Measurements from ENCODE around the gene ANKRD28.

ANKRD28 gene

GRCh38 chr3:15768421-15769255 lies 29.1 kb downstream of the ANKRD28 start:
- H3K9me3 ChIP-seq (ENCODE audit: control insufficient read depth in 1 of 2, low read length in 2 of 2), result no peaks in the 10 kb centered on the region
- H3K4me3 ChIP-seq (ENCODE audit: low read depth in 1 of 2, low read length in 2 of 2), result no peak overlapping the region
- H3K36me3 ChIP-seq (ENCODE audit: control insufficient read depth in 1 of 2, insufficient read depth in 2 of 2, low read length in 2 of 2), result no peaks in the 10 kb centered on the region
- H3K4me1 ChIP-seq (ENCODE audit: control insufficient read depth in 1 of 2, insufficient read depth in 2 of 2, low read length in 2 of 2), result no peaks in the 10 kb centered on the region
- H3K27me3 ChIP-seq (ENCODE audit: low read depth, low read length), result no peaks in the 10 kb centered on the region
- H3K27ac ChIP-seq (ENCODE audit: low read length), result peak overlapping the region; percentile 49

DNA sequence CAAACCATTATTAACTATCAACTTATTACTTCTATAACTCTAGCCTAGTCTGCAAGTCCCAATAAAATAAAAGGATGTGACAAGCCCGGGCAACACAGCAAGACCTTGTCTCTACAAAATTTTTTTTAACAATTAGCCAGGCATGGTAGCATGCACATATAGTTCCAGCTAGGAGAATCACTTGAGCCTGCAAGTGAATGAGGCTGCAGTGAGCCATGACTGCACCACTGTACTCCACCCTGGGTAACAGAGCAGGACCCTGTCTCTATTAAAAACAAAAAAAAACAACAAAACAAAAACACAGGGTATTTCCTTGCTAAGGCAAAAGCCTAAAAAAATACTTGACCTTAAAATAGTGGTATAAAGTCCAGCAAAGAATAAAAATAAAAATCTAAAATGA lies 31.4 kb downstream of the ANKRD28 start:
- no peaks in the 10 kb centered on the region for H3K36me3 ChIP-seq (ENCODE audit: control insufficient read depth in 1 of 2, insufficient read depth in 2 of 2, low read length in 2 of 2)
- H3K9me3 ChIP-seq (ENCODE audit: control insufficient read depth in 1 of 2, low read length in 2 of 2), result no peaks in the 10 kb centered on the region
- H3K27me3 ChIP-seq (ENCODE audit: low read depth, low read length), result no peaks in the 10 kb centered on the region
- no peaks in the 10 kb centered on the region for H3K4me1 ChIP-seq (ENCODE audit: control insufficient read depth in 1 of 2, insufficient read depth in 2 of 2, low read length in 2 of 2)
- no peak overlapping the region for H3K27ac ChIP-seq (ENCODE audit: low read length)
- no peak overlapping the region for H3K4me3 ChIP-seq (ENCODE audit: low read depth in 1 of 2, low read length in 2 of 2)

DNA sequence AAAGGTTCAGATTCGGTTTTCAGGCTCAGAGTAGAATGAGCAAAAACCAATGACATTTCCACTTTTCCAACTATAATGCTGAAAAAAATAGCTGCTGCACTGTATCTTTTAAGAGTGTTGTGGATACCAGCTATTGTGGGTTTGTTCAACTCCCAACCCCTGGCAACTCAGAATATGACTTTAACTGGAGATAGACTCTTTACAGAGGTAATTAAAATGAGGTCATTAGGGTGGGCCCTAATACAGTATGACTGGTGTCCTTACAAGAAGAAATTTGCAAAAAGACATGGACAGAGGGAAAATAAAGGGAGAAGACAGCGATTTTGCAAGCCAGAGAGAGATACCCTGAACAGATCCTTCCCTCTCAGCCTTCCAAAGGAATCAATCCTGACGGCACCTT lies 39.5 kb downstream of the ANKRD28 start:
- Histone ChIP-seq H3K9me3 (ENCODE audit: control insufficient read depth in 1 of 2, low read length in 2 of 2) (no peaks in the 10 kb centered on the region), H3K27ac (ENCODE audit: low read length) (no peak overlapping the region), H3K4me3 (ENCODE audit: low read depth in 1 of 2, low read length in 2 of 2) (no peak overlapping the region), H3K36me3 (ENCODE audit: control insufficient read depth in 1 of 2, insufficient read depth in 2 of 2, low read length in 2 of 2) (no peaks in the 10 kb centered on the region), H3K4me1 (ENCODE audit: control insufficient read depth in 1 of 2, insufficient read depth in 2 of 2, low read length in 2 of 2) (no peaks in the 10 kb centered on the region), H3K27me3 (ENCODE audit: low read depth, low read length) (no peaks in the 10 kb centered on the region)

DNA sequence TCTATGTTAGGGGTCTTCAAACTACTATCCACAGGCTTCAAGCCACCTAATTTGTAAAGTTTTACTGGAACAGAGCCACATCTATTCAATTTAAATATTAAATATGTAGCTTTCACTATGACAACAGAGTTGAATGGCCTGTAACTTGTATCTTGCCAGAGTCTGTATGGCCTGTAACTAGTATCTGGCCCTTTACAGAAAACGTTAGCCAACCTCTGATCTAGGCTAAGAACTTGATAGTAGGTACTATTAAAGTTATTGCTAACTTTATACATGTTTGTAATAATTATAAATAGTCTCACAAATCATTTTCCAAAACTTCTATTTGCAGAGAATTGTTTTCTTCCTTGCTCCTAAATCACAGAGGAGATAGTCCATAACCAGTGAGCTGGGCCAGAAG lies 40.0 kb downstream of the ANKRD28 start:
- Histone ChIP-seq H3K4me3 (ENCODE audit: low read depth in 1 of 2, low read length in 2 of 2) (no peak overlapping the region), H3K27me3 (ENCODE audit: low read depth, low read length) (no peaks in the 10 kb centered on the region), H3K4me1 (ENCODE audit: control insufficient read depth in 1 of 2, insufficient read depth in 2 of 2, low read length in 2 of 2) (no peaks in the 10 kb centered on the region), H3K27ac (ENCODE audit: low read length) (no peak overlapping the region), H3K36me3 (ENCODE audit: control insufficient read depth in 1 of 2, insufficient read depth in 2 of 2, low read length in 2 of 2) (no peaks in the 10 kb centered on the region), H3K9me3 (ENCODE audit: control insufficient read depth in 1 of 2, low read length in 2 of 2) (no peaks in the 10 kb centered on the region)

DNA sequence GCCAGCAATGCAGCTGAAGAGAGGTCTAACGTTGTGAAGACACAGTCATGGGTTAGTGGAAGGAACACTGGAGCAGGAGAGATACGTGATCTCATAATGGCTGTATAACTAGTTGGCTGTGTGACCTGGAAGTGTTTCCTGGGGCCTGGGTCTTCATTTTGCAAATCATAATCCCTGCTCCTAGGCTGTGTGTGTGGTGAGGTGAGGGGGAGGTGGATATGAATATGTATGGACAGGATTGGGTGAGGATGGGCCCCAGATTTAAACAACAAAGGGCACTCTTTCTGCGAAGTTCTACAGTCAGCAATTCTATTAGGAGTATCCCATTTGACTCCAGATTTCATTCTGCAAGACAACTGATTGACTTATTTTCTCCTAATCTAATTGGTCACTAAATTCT lies 41.3 kb downstream of the ANKRD28 start:
- H3K9me3 ChIP-seq (ENCODE audit: control insufficient read depth in 1 of 2, low read length in 2 of 2), result no peaks in the 10 kb centered on the region
- H3K36me3 ChIP-seq (ENCODE audit: control insufficient read depth in 1 of 2, insufficient read depth in 2 of 2, low read length in 2 of 2), result no peaks in the 10 kb centered on the region
- H3K27me3 ChIP-seq (ENCODE audit: low read depth, low read length), result no peaks in the 10 kb centered on the region
- no peak overlapping the region for H3K4me3 ChIP-seq (ENCODE audit: low read depth in 1 of 2, low read length in 2 of 2)
- H3K27ac ChIP-seq (ENCODE audit: low read length), result no peak overlapping the region
- H3K4me1 ChIP-seq (ENCODE audit: control insufficient read depth in 1 of 2, insufficient read depth in 2 of 2, low read length in 2 of 2), result no peaks in the 10 kb centered on the region

GRCh38 chr3:15755780-15756179 lies 42.0 kb downstream of the ANKRD28 start:
- Histone ChIP-seq H3K9me3 (ENCODE audit: control insufficient read depth in 1 of 2, low read length in 2 of 2) (no peaks in the 10 kb centered on the region), H3K4me1 (ENCODE audit: control insufficient read depth in 1 of 2, insufficient read depth in 2 of 2, low read length in 2 of 2) (no peaks in the 10 kb centered on the region), H3K4me3 (ENCODE audit: low read depth in 1 of 2, low read length in 2 of 2) (no peak overlapping the region), H3K27me3 (ENCODE audit: low read depth, low read length) (no peaks in the 10 kb centered on the region), H3K27ac (ENCODE audit: low read length) (no peak overlapping the region), H3K36me3 (ENCODE audit: control insufficient read depth in 1 of 2, insufficient read depth in 2 of 2, low read length in 2 of 2) (peaks cover 0 to 3% of the 10 kb centered on the region in 2 donors)

DNA sequence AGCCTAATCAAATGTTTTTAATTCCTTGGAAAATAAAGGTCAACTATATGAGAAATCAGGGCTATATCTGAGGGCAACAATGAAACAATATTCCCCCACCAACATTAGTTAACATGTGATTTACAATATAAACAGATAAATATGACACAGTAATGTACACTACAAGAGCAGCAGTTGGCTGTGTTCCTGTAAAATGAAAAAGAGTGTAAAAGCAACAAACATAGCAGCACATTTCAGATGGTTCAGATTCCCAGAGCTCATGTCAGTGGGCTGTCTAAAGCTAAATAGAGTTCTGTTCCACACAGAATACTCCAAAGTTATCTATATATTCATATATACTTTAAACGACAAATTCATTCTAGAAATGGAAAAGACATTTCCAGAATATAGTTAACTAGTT lies 42.6 kb downstream of the ANKRD28 start:
- H3K36me3 ChIP-seq (ENCODE audit: control insufficient read depth in 1 of 2, insufficient read depth in 2 of 2, low read length in 2 of 2), result peaks cover 0 to 3% of the 10 kb centered on the region in 2 donors
- H3K27me3 ChIP-seq (ENCODE audit: low read depth, low read length), result no peaks in the 10 kb centered on the region
- H3K9me3 ChIP-seq (ENCODE audit: control insufficient read depth in 1 of 2, low read length in 2 of 2), result no peaks in the 10 kb centered on the region
- H3K4me1 ChIP-seq (ENCODE audit: control insufficient read depth in 1 of 2, insufficient read depth in 2 of 2, low read length in 2 of 2), result no peaks in the 10 kb centered on the region
- H3K4me3 ChIP-seq (ENCODE audit: low read depth in 1 of 2, low read length in 2 of 2), result no peak overlapping the region
- no peak overlapping the region for H3K27ac ChIP-seq (ENCODE audit: low read length)

DNA sequence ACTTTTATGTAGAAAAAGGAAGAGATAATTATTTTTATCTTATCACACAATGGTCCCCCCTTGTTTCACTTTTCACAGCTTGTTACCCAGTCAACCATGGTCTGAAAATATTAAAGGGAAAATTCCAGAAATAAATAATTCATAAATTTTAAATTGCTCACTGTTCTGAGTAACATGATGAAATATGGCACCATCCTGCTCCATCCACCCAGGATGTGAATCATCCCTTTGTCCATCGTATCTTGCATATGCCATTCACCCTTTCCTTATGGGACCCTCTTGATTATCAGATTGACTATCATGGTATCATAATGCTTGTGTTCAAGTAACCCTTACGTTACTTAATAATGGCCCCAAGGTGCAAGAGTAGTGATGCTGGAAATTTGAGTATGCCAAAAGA lies 43.7 kb downstream of the ANKRD28 start:
- Histone ChIP-seq H3K27me3 (ENCODE audit: low read depth, low read length) (no peaks in the 10 kb centered on the region), H3K9me3 (ENCODE audit: control insufficient read depth in 1 of 2, low read length in 2 of 2) (no peaks in the 10 kb centered on the region), H3K27ac (ENCODE audit: low read length) (no peak overlapping the region), H3K4me1 (ENCODE audit: control insufficient read depth in 1 of 2, insufficient read depth in 2 of 2, low read length in 2 of 2) (no peaks in the 10 kb centered on the region), H3K4me3 (ENCODE audit: low read depth in 1 of 2, low read length in 2 of 2) (no peak overlapping the region), H3K36me3 (ENCODE audit: control insufficient read depth in 1 of 2, insufficient read depth in 2 of 2, low read length in 2 of 2) (peaks cover 0 to 3% of the 10 kb centered on the region in 2 donors)

- Histone ChIP-seq H3K4me3 (ENCODE audit: low read depth in 1 of 2, low read length in 2 of 2) (no peak overlapping the region), H3K9me3 (ENCODE audit: control insufficient read depth in 1 of 2, low read length in 2 of 2) (no peaks in the 10 kb centered on the region), H3K27ac (ENCODE audit: low read length) (no peak overlapping the region), H3K27me3 (ENCODE audit: low read depth, low read length) (no peaks in the 10 kb centered on the region), H3K4me1 (ENCODE audit: control insufficient read depth in 1 of 2, insufficient read depth in 2 of 2, low read length in 2 of 2) (no peaks in the 10 kb centered on the region), H3K36me3 (ENCODE audit: control insufficient read depth in 1 of 2, insufficient read depth in 2 of 2, low read length in 2 of 2) (peaks cover 3 to 5% of the 10 kb centered on the region in 2 donors)
Measured at GRCh38 chr3:15753056-15753710, 44.6 kb downstream of the ANKRD28 start.

DNA sequence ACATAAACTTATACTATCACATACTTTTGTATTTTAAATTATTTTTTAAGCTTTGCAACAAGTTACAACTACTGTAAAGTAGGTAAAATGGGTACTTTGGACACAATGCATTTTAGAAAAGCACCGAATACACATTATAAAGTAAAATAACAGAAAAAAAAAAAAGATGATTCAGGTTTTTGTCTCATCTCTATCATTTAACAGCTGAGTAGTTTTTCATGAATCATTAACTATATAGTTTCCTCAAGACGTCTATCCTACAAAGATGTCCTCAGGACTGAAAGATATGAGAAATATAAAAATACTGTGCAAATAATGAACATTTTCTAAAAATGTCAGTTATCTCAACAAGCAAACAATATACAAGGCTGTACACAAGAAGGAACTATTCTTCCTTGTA lies 46.9 kb downstream of the ANKRD28 start:
- Histone ChIP-seq H3K27me3 (ENCODE audit: low read depth, low read length) (no peaks in the 10 kb centered on the region), H3K27ac (ENCODE audit: low read length) (no peak overlapping the region), H3K4me1 (ENCODE audit: control insufficient read depth in 1 of 2, insufficient read depth in 2 of 2, low read length in 2 of 2) (no peaks in the 10 kb centered on the region), H3K36me3 (ENCODE audit: control insufficient read depth in 1 of 2, insufficient read depth in 2 of 2, low read length in 2 of 2) (peaks cover 3 to 5% of the 10 kb centered on the region in 2 donors), H3K9me3 (ENCODE audit: control insufficient read depth in 1 of 2, low read length in 2 of 2) (no peaks in the 10 kb centered on the region), H3K4me3 (ENCODE audit: low read depth in 1 of 2, low read length in 2 of 2) (no peak overlapping the region)

GRCh38 chr3:15750143-15750542 lies 47.6 kb downstream of the ANKRD28 start:
- Histone ChIP-seq H3K36me3 (ENCODE audit: control insufficient read depth in 1 of 2, insufficient read depth in 2 of 2, low read length in 2 of 2) (peaks cover 3 to 5% of the 10 kb centered on the region in 2 donors), H3K4me1 (ENCODE audit: control insufficient read depth in 1 of 2, insufficient read depth in 2 of 2, low read length in 2 of 2) (no peaks in the 10 kb centered on the region), H3K27me3 (ENCODE audit: low read depth, low read length) (no peaks in the 10 kb centered on the region), H3K9me3 (ENCODE audit: control insufficient read depth in 1 of 2, low read length in 2 of 2) (no peaks in the 10 kb centered on the region), H3K4me3 (ENCODE audit: low read depth in 1 of 2, low read length in 2 of 2) (no peak overlapping the region), H3K27ac (ENCODE audit: low read length) (no peak overlapping the region)

All from muscle layer of duodenum (tissue), 2 donors.